Astrocyte (in vitro differentiated cells and primary cell): ENCODE measurements around the gene PCCA.

Experiments
- CTCF ChIP-seq: IDR thresholded peaks from 2 replicates; pipeline ENCODE4 v1.5.1; 2011; ENCODE audit warnings: low read depth, mild to moderate bottlenecking, inconsistent platforms, low read length, moderate library complexity; ENCODE audit not compliant: insufficient read depth
- EZH2 ChIP-seq: IDR thresholded peaks from 2 replicates; pipeline ENCODE4 v1.6.1; 2012; ENCODE audit warnings: mild to moderate bottlenecking, low read length, inconsistent platforms; ENCODE audit not compliant: insufficient read depth

GRCh38 chr13:100439247-100439970 is 350.5 kb downstream of the PCCA start:
- TF ChIP-seq CTCF (no peak), EZH2 (no peak)
